NCI-H345 treated with DMSO at 0.1 percent for 48 hours (cell line): ENCODE results near the gene SRGAP2C.
"Not testable (repeated sequence)": the region's sequence is repeated elsewhere in the genome, so short reads cannot be mapped to it uniquely, and the experiment has no call there.

Experiments
- DNase-seq: peaks from one replicate; lab custom pipeline; 2025; ENCODE audit not compliant: unreplicated experiment; lab: John Stamatoyannopoulos, UW

The SRGAP2C gene

DNA sequence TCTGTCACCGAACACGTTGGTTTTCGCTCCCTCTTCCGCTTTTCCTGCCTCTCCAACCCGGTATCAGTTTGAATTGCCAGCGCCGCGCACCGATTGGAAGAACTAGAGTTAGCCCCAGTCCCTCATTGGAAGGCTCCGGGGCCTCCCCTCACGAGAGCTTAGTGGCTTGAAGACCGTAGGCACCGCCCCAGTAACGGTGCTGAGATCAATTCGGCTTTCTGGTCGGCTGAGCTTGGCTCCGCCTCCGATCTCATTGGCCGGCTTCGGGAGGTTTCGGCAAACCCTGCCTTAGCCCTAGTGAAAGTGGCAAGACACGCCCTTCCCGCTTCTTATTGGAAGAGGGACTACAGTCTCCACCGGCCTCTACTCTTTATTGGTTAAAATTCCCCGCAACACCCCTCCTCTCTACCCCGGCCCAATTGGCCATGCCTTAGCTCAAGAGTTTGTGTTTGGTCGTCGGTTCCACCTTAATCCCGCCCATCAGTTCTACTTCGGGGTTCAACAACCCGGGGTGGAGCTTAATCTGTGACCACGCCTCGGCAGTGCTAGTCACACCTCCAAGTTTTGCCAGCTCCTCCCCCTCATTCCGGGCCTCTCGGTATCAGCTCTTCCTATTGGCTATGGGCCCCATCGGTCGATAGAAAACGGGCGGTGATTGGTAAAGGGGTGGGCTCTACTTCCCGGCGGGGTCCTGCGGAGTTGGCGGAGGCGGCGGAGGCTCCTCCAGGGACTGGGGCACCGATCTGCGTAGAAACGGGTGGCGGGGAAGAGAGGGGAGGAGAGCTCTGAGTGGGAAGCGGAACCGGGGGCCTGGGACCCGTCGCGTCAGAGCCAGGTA lies at the start of gene SRGAP2C, which contains the start of gene FAM72B:
Gene SRGAP2C (plus strand): TSS at position 686 of the 838 bp plus-strand sequence. CDS start 2,472 bp downstream, outside the sequence.
Gene FAM72B (minus strand): TSS at position 51 of the 838 bp plus-strand sequence. CDS start 851 bp downstream, outside the sequence.
- DNase-seq, result peak; percentile 97

DNA sequence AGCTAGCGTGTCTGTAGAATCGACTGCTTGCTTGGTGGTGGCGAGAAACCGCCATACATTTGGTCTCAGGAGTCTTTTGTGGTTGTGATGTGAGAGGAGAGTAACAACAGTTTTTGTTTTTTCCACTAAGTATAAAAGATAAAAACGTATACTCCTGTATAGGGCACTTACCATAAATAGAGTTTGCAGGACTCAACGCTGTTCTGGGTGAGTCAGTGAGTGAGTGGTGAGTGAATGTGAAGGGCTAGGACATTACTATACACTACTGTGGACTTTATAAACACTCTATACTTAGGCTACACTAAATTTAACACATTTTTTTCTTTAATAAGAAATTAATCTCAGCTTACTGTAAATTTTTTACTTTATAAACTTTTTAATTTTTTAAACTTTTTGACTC lies 44.4 kb upstream of the SRGAP2C start:
- not testable (repeated sequence) for DNase-seq

DNA sequence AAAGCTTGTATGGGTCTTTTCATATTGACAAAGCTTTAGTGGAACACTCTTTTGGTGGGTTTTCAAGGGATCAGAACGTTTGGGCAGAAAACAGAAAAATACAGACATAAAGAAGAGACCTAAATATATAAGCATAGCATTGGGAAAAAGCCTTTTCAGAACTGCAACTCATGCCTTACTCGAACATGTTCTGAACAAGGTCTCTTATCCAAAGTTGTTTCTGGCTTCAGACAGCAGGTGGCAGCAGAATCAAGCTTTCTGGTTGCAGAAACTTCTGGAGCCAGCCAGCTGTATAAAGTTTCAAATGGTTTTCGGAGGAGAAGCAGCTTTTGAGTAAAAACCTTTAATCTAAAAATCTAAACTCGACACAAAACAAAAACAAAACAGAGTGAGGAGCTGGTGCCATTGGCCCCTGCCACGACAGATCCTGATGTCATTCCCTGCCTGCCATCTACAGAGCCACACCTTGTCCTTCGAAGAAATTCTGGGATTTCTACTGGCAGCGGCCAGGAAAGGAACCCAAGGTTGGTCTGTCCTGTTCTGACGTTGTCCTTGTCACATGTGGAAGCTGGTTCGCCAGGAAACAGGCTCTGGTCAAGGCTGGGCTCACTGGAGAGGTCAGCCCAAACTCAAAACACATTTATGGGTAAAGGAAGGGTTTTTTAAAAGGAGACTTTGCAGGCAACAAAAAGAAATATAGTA lies 36.1 kb upstream of the SRGAP2C start:
- not testable (repeated sequence) for DNase-seq

DNA sequence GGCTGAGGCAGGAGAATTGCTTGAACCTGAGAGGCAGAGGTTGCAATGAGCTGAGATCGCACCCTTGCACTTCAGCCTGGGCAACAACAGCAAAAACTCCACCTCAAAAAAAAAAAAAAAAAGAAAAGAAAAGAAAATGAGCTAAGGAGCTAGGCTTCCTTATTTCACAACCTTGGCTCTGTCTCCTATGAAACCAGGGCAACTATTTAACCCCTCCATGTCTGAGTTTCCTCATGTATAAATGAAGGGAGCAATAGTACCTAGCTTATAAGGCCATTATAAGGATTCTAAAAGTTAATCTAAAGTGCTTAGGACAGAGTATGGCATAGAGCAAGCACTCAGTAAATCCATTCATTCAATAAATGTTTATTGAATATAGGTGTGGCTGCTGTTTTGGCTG lies 33.5 kb upstream of the SRGAP2C start:
- DNase-seq, result not testable (repeated sequence)

DNA sequence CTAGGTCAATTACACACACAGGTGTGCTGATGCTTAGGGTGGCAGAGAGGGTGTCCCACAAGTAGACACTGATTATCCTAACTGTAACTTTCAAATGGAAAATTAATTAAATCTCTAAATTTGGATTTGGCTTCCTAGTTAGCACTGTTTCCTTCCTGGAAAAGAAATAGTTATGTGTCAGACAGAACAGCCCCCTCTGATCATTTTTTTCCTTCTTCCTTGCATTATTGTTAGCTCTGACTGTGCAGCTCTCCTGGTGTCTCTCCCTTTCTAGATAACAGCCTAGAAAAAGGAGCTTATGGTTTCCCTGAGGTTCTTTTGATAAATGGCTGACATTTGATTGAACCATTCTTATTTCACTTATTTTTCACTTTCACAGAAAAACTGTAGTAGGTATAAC lies 32.0 kb upstream of the SRGAP2C start:
- DNase-seq, result not testable (repeated sequence)

DNA sequence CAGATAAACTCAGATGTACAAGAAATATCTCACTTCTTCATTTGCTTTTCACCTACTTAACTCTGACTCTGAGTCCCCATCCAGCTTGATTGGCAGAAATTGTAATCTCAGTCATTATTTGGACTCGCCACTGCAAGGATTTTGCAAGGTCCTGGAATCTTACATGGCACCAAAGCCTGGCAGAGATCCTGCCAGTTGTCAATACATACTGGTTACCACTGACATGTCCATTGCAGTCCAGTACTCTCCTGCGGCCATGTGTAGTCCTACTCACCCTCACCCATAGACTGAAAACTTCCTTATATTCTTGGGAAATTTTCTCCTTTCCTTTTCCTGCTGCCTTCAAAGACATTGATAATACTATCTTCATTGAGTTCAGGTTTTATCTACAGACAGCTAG lies 30.0 kb upstream of the SRGAP2C start:
- not testable (repeated sequence) for DNase-seq

DNA sequence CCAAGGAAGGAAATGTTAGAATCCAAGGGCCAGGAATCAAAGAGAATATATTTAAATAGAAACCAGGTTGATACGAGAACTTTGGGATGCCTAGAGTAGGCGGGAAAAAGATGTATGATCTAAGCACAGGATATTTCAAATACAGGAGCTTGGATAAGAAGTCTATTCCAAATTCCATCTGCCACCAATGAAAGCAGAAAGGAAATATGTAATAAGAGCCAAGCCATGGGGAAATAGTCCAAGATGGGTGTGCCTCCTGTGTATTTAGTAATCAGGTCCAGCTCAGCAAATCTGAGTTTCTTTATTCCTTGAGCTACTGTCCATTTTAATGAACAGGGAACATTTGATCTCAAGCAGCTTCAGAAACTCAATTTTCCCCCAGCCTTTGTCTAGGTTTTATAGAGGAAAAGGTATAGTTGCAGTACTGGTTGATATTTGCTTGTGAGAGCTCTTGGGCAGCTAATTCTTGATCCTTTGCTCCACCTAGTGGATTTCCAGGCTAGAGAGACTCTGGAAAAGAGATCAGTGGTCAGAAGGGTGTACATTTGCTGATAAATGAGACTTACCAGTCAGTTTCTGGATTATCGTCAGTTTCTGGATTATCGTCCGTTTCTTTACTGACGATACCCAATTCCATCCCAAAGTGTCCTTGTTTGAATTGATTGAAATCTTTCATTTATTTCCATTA lies 29.0 kb upstream of the SRGAP2C start:
- DNase-seq, result not testable (repeated sequence)

DNA sequence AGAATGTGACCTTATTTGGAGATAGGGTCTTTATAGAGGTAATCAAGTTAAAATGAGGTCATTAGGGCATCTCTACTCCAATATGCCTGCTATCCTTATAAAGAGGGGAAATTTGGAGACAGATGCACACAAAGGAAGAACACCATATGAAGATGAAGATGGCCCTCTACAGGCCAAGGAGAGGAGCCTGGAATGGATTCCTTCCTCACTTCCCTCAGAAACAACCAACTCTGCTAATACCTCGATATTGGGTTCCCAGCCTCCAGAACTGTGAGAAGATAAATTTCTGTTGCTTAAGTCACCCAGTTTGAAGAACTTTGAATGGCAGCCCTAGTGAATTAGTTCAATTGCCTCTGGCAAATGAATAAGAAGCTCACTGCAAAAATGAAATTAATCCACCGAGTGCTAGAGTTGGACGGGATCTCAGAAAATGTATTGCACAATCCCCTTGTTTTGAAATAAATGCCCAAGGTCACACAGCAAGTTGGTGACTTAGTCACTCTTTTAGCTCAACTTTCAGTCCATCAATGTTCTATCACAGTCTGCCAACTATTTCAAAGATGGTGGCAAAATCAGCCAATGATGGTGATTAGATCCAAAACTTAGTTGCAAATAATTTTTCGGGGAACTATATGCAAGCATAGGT lies 27.7 kb upstream of the SRGAP2C start:
- not testable (repeated sequence) for DNase-seq

DNA sequence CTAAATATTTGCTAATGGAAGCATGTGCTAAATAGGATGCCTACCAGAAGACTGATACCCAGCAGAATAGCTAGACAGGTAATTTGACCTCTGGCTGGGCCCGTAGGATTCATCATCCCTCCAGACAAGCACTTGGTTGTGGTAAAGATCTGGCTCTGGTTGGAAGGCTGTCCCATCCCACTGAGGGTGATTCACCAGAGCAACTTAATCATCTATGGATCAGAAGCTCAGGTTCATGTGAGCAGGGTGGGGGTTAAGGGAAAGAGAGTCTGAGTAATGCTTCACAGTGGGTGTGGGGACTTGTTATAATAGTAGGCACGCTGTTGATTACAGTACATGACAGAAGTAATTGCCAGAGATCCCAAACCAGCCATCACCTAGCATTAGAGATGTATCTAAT lies 27.2 kb upstream of the SRGAP2C start:
- DNase-seq, result not testable (repeated sequence)

DNA sequence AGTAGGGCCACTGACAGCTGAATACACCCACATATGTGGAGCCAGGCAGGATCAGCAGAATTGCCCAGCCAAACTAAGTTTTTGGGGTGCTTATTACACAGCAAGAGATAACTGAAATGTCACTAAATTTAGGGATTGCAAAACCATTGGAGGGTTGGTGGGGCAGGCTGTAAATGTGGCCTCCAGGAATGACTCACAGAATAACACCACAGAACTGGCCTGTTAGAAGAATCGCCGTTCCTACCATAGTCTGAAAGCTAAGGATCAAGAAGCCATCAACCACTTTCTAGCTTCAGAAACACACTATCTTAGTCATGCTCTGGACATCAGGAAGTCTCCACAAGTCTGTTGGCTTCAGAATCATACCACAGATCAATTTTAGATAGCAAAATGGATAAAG lies 24.7 kb upstream of the SRGAP2C start:
- not testable (repeated sequence) for DNase-seq

DNA sequence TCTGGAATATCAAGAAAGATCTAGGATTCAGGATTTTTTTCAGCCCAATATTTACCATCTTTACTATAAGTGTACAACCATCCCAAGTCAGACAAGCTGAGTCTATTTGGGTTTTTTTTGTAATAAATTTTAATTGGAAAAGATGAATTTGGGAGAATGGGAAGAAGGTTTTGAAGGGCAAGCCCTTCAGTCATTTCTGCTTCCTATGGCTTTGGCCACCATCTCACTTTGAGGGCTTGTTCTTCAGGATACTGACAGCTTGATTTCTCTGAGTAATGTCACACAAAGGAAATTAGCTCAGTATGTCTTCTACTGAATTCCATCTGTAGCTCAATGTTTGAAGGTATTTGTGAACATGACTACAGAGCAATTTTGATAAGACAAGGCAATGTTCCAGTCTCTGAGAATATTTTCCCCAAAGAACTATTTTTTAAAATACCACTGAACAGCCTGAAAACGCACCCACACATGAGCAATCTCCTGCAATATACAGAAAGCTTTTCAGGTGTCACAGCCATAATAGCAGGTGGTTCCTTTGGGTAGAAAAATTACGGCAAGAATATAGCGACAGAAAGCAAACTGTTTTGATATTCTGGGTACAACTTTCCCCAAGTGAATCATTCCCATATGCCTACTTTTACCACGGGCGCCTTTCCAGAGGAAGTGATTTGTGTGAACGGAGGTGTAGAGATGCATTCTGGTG lies 23.4 kb upstream of the SRGAP2C start:
- DNase-seq, result not testable (repeated sequence)

DNA sequence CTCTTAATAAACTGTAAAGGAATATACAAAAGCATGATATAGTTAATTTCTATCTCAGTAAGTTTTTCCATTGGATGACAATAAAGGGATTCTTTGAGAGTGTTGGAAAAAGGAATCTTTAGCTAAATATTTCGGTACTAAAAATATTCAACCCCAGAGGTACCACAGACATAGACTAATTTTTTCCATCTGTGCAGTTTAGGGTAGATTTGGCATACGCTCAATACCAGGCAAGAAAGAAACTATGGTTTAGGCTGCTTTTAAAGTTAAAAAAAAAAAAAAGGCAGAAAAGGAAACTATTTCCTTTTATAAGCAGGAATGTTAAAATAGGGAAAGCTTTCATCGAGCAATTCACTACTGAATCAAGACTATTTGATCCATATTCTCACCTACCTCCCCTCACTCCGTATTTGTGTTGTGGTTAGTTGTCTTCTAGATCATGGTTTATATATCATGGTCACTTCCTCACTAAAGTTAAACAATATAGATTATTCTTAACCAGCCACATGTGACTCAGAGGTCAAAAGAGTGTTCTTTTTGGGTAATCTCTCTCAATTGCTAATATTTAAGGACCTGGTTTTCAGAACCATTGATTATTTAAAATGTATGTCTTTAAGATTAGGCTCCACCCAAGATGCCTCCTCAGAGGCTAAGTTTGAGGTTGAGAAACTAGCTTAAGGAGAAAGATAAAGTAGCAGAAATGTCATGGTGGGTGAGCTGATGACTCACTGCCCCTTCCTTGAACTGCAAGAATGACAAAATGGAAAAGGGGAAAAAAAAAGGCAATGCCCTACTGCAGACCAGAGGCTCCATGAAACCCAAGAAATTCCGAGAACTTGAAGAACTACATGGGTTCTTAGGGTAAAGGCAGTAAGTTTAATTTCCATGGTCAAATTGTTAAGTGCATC lies 20.7 kb upstream of the SRGAP2C start:
- not testable (repeated sequence) for DNase-seq

DNA sequence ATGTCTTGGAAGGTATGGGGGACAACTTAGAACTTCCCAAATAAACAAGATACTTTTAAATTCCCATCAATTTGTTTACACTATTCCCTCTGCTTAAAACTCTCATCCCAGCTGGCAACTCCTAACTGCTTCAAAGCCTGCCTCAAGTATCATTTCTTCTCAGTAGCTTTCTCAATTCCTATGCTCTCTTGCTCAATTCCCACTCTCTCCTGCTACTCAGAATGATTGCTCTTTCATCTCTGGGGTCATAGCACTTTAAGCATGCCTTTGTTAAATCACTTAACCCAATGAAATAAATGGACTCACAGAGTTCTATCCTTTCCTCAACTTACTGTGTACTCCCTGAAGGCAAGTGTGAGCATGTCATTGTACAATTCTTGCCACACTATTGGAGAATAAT lies 19.5 kb upstream of the SRGAP2C start:
- not testable (repeated sequence) for DNase-seq

DNA sequence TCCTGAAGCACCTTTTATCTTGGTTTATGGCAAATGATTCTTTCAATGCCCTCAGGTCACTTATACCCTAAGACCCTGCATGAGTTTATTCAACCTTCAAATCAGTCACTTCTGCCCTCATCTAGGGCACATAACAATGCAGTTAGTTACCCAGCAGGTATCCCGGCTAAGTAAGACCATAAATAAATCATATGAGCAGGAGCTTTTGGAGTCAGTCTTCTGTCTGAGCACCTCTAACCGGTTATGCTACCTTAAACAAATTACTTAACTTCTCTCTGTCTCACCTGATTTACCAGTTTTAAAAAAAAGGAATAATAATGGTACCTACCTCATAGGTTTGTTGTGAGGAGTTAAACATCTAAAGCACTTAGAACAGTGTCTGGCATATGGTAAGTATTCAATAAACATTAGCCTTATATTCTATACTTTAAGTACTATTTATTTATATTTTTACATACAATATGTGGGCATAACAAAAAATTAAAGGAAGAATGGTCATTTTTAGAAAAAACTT lies 17.5 kb upstream of the SRGAP2C start:
- not testable (repeated sequence) for DNase-seq

DNA sequence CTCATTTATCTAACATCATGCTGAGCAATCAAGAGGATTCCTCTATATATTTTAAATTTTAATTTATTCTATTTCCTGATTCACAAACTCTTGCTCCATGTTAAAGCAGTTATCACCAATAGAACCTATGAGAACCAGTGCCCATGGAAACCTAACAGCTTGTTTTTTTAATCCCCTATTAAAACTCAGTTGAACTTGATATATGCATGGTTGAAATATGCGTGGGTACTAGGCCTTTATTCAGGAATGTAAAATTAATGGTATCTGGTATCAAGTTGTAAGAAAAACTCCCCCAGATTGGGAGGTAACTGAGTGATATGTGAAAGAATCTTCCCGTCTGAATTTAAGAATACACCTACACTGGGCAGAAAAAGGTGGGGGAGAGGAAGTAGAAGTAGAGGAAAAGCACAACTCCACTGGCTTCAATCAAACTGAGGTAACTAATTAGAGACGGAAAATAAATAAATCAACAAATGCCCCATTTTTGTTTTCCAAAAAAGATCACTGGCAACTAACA lies 16.6 kb upstream of the SRGAP2C start:
- not testable (repeated sequence) for DNase-seq

DNA sequence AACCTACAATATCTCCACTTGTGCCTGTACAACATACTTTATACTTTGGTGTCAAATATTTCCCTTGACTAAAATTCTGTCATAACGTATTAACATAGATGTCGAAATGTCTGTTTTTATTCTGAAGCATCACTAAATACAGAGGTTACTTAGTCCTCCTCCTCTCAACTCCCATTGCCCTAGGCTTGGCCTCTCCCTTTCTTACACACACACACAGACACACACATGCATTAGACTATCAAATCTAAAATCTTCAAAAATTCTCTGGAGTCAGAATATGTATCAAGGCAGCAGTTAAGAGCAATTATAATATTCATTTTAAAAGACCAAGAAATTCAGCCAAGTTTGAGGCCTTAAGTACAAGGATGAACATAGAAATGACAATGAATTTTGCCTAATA lies 8.1 kb upstream of the SRGAP2C start:
- DNase-seq, result not testable (repeated sequence)

DNA sequence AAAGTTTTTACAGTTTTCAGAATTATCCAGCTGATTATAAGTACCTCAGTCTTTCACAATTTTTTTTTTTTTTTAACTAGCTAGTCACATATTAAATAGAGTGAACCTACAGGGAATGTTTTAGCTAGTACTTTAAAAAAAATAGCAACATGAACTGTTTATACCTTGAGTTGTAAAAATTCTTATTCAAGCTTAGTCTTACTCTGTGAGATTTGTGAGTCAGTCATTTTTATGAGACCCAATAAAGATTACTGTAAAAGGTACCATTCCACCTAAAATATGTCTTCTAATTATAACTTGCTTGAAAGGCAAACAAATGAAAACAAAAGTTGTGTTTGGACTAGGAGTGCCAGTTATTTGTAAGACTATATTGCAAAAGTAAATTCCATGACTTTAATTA lies 6.6 kb upstream of the SRGAP2C start:
- DNase-seq, result not testable (repeated sequence)

DNA sequence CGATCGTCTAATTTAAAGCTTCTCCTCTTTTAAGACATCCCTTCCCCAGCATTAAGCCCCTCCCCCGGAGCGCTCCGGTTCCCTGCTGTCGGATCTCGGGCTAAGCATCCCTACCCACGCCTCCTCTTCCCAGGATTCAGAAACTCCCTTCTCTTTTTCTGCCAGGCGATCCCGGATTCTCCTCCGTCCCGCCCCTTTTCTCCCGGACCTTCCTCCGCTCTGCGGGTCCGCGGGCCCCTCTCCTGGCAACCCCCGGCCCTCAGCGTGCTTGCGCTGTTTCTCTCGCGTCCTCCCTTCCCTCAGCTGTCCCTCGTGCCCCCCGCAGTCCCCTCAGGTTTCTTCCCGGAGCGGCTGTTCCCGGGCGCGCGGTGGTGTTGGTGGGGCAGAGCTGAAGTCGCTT lies 908 bp upstream of the SRGAP2C start:
- DNase-seq, result not testable (repeated sequence)
